OCI-LY3 (cell line): Measurements from ENCODE around the gene DUSP14.

ENCODE experiments used
- H2AFZ ChIP-seq: fragments of 200-600, 300-600 bp; shearing (Covaris generic); 2 replicates; pipeline ENCODE4 v1.6.0; 2014; ENCODE audit warnings: antibody characterized with exemption, low read depth, low read length
- H3K27ac ChIP-seq: fragments of 200-600, 300-600 bp; sonication (generic); 2 replicates; pipeline ENCODE4 v1.5.1; 2014; ENCODE audit warnings: mild to moderate bottlenecking, low read length, moderate library complexity, mixed read lengths
- H3K27me3 ChIP-seq: fragments of 200-600, 300-600 bp; sonication (generic); 2 replicates; pipeline ENCODE4 v1.6.1; 2014; ENCODE audit warnings: low read depth, low read length, mixed read lengths
- H3K36me3 ChIP-seq: fragments of 200-600, 300-600 bp; sonication (generic); replicated peaks from 2 replicates; pipeline ENCODE3; 2014; ENCODE audit warnings: low read depth, low read length, mixed read lengths
- H3K4me1 ChIP-seq: fragments of 300-600, 200-600 bp; sonication (generic); 2 replicates; pipeline ENCODE4 v1.6.1; 2014; ENCODE audit warnings: low read length, mixed read lengths
- H3K4me2 ChIP-seq: fragments of 200-600, 300-600 bp; sonication (generic); 2 replicates; pipeline ENCODE4 v1.6.1; 2014; ENCODE audit warnings: low read length, mixed read lengths
- H3K4me3 ChIP-seq: fragments of 300-600, 200-600 bp; sonication (generic); 2 replicates; pipeline ENCODE4 v1.5.1; 2014; ENCODE audit warnings: antibody characterized with exemption, mild to moderate bottlenecking, low read length, moderate library complexity
- H3K79me2 ChIP-seq: fragments of 300-600, 200-600 bp; shearing (Covaris generic); 2 replicates; pipeline ENCODE4 v1.6.1; 2014; ENCODE audit warnings: mild to moderate bottlenecking, low read length, mixed read lengths
- H3K9ac ChIP-seq: fragments of 300-600, 200-600 bp; shearing (Covaris generic); 2 replicates; pipeline ENCODE4 v1.6.0; 2014; ENCODE audit warnings: mild to moderate bottlenecking, low read length, moderate library complexity
- H3K9me3 ChIP-seq: fragments of 200-600, 300-600 bp; shearing (Covaris generic); 2 replicates; pipeline ENCODE4 v1.6.1; 2014; ENCODE audit warnings: low read length, mixed read lengths; ENCODE audit not compliant: insufficient read depth
- H4K20me1 ChIP-seq: fragments of 200-600, 300-600 bp; sonication (generic); 2 replicates; pipeline ENCODE4 v1.6.1; 2016; ENCODE audit warnings: low read length, mixed read lengths; ENCODE audit not compliant: insufficient read depth
- EZH2phosphoT487 ChIP-seq: fragments of 200-600 bp; shearing (Covaris generic); IDR thresholded peaks from 2 replicates; pipeline ENCODE4 v1.6.1; 2018; ENCODE audit warnings: antibody characterized with exemption, mixed run types, low read depth
- TF ChIP-seq, protein P1 (sequence below): fragments of 200-600, 300-600 bp; sonication (generic); IDR thresholded peaks from 2 replicates; pipeline ENCODE4 v1.5.1; 2014; ENCODE audit warnings: antibody characterized with exemption, low read length, low read depth

Gene DUSP14

DNA sequence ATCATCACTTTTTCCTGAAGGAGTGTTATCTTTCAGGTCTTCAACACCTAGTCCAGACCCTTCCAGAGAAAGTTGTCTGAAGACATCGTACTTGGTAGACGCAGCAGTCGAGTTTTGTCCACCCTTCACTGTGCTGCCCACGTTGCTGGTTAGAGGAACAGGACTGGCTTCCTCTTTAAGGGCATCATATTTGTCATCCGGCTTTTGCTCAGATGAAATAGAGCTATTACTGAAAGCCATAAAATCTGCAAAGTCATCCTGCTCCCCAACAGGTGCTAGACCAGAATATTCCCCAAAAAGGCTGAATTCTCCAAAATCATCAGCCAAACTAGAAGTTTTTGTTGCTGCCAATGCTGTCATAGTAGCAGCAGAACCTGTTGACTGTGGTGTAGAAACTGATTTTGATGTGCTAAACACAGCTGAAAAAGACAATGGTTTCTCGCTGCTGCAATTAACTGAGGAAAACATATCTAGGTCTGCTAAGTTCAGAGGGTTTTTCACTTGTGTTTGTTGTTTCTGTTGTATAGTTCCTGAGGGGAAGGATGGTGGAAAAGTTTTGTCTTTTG, 63.8 kb downstream of the DUSP14 start:
- H3K4me1 ChIP-seq = peaks cover 3% of the 10 kb centered on the region; the same call in 1 of the 2 replicates
- H3K9me3 ChIP-seq = no peaks in the 10 kb centered on the region
- no peak overlapping the region for H2AFZ ChIP-seq
- H4K20me1 ChIP-seq = no peaks in the 10 kb centered on the region
- no peak overlapping the region for H3K4me2 ChIP-seq
- no peak overlapping the region for H3K4me3 ChIP-seq
- H3K9ac ChIP-seq = no peak overlapping the region
- no peak for TF ChIP-seq EZH2phosphoT487
- TF ChIP-seq, protein P1, sequence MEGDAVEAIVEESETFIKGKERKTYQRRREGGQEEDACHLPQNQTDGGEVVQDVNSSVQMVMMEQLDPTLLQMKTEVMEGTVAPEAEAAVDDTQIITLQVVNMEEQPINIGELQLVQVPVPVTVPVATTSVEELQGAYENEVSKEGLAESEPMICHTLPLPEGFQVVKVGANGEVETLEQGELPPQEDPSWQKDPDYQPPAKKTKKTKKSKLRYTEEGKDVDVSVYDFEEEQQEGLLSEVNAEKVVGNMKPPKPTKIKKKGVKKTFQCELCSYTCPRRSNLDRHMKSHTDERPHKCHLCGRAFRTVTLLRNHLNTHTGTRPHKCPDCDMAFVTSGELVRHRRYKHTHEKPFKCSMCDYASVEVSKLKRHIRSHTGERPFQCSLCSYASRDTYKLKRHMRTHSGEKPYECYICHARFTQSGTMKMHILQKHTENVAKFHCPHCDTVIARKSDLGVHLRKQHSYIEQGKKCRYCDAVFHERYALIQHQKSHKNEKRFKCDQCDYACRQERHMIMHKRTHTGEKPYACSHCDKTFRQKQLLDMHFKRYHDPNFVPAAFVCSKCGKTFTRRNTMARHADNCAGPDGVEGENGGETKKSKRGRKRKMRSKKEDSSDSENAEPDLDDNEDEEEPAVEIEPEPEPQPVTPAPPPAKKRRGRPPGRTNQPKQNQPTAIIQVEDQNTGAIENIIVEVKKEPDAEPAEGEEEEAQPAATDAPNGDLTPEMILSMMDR = no peak
- H3K27me3 ChIP-seq = no peaks in the 10 kb centered on the region
- H3K36me3 ChIP-seq = peaks cover 20% of the 10 kb centered on the region
- no peaks in the 10 kb centered on the region for H3K79me2 ChIP-seq
- no peak overlapping the region for H3K27ac ChIP-seq

DNA sequence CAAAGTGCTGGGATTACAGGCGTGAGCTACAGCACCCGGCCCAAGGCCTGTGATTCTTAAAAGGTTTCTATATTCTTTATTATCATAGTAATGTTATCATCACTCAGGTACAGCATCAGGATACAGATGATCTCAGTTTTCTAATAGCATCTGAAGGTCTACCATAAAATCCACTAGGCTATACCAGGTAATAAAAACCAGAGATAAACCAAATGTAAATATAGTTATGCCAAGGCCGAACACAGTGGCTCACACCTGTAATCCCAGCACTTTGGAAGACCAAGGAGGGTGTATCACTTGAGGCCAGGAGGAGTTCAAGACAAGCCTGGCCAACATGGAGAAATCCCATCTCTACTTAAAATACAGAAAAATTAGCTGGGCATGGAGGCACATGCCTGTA, 65.7 kb downstream of the DUSP14 start:
- Histone ChIP-seq H4K20me1 (no peaks in the 10 kb centered on the region), H3K4me3 (no peak overlapping the region)
- TF ChIP-seq, protein P1 = no peak
- no peak for TF ChIP-seq EZH2phosphoT487

DNA sequence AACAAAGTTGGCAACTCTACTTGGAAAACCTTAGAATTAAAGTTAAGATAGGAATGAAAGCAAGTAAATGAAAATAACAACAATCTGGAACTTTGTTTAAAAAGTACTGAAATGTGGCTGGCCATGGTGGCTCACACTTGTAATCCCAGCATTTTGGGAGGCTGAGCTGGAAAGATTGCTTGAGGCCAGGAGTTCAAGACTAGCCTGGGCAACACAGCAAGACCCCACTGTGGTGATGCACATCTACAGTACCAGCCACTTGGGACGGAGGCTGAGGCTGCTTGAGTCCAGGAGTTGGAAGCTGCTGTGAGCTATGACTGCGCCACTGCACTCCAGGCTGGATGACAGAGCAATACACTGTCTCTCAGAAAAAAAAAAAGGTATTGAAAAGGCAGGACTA, 67.8 kb downstream of the DUSP14 start:
- Histone ChIP-seq H3K27ac (no peak overlapping the region), H3K9me3 (no peaks in the 10 kb centered on the region), H4K20me1 (no peaks in the 10 kb centered on the region), H3K79me2 (no peaks in the 10 kb centered on the region), H2AFZ (no peak overlapping the region), H3K9ac (no peak overlapping the region), H3K27me3 (no peaks in the 10 kb centered on the region), H3K4me2 (no peak overlapping the region), H3K4me1 (peaks cover 3% of the 10 kb centered on the region; the same call in 1 of the 2 replicates), H3K36me3 (peaks cover 34% of the 10 kb centered on the region), H3K4me3 (no peak overlapping the region)
- TF ChIP-seq EZH2phosphoT487 = no peak
- TF ChIP-seq, protein P1 = no peak

More for the DNA sequence above, 65.7 kb downstream of the DUSP14 start:
- no peaks in the 10 kb centered on the region for H3K9me3 ChIP-seq
- H3K27ac ChIP-seq = no peak overlapping the region
- H3K36me3 ChIP-seq = peaks cover 28% of the 10 kb centered on the region
- no peak overlapping the region for H3K9ac ChIP-seq
- no peak overlapping the region for H3K4me2 ChIP-seq
- H2AFZ ChIP-seq = no peak overlapping the region
- H3K27me3 ChIP-seq = no peaks in the 10 kb centered on the region
- H3K79me2 ChIP-seq = no peaks in the 10 kb centered on the region
- H3K4me1 ChIP-seq = peaks cover 3% of the 10 kb centered on the region; the same call in 1 of the 2 replicates

DNA sequence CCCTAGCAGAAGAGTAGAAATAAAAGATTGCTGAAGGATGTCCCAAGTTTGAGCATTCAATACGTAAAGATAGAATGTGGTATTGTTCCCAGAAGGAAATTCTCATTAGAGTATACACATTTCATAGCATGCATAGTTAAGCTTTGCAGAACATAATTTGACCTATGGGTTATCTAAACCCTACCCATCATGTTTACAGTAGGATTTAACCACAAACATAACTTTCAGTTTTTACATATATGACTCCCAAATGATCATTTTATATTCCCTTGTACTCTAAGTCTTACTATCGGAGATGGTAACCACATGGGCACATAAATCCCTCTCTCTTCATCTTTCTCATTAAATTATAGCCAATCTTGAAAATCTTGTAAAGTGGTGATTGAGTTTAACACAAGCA, 68.6 kb downstream of the DUSP14 start:
- Histone ChIP-seq H3K36me3 (peaks cover 27% of the 10 kb centered on the region), H3K9ac (no peak overlapping the region), H4K20me1 (no peaks in the 10 kb centered on the region), H3K27ac (no peak overlapping the region), H2AFZ (no peak overlapping the region), H3K4me3 (no peak overlapping the region), H3K79me2 (no peaks in the 10 kb centered on the region), H3K9me3 (no peaks in the 10 kb centered on the region), H3K27me3 (no peaks in the 10 kb centered on the region), H3K4me2 (no peak overlapping the region), H3K4me1 (peaks cover 3% of the 10 kb centered on the region; the same call in 1 of the 2 replicates)
- TF ChIP-seq EZH2phosphoT487 = no peak
- TF ChIP-seq, protein P1 = no peak
